ENCODE results near the gene ASIC4.

- no peak for TF ChIP-seq CTCF (IDR thresholded peaks at IDR 0.05)
- TF ChIP-seq EZH2 (IDR thresholded peaks at IDR 0.05), result no peak
- TF ChIP-seq EZH2phosphoT487 (IDR thresholded peaks at IDR 0.05), result no peak
Measured at GRCh38 chr2:219468410-219469185, 45.7 kb upstream of the ASIC4 start.

All from neural progenitor cell (in vitro differentiated cells).